Fibroblast of skin of left quadriceps (primary cell): ENCODE measurements around the gene ADRA1B.

Source experiments
- DNase-seq, 2 experiments: peaks; one replicate each; pipeline ENCODE4 v3.0.0-alpha.2; 2013; ENCODE audit warnings: low read depth in 2 of 2

The ADRA1B gene

GRCh38 chr5:159915904-159916840, at the start of gene ADRA1B:
ADRA1B (plus strand) TSS chr5:159916482; CDS start chr5:159916906, 424 bp downstream.
- DNase-seq: no peak

GRCh38 chr5:159873680-159874079, 42.6 kb upstream of the ADRA1B start:
- DNase-seq: no peak

- DNase-seq: no peak
These were observed 42.0 kb upstream of the ADRA1B start for GRCh38 chr5:159874263-159874662.

GRCh38 chr5:159877016-159877415, 39.3 kb upstream of the ADRA1B start:
- DNase-seq: no peak

GRCh38 chr5:159877894-159878448, 38.3 kb upstream of the ADRA1B start:
- no peak for DNase-seq

GRCh38 chr5:159878988-159879471, 37.3 kb upstream of the ADRA1B start:
- peak; percentile 83 to 87 for DNase-seq

GRCh38 chr5:159880676-159881075, 35.6 kb upstream of the ADRA1B start:
- no peak for DNase-seq

- DNase-seq: no peak
These were observed 34.3 kb upstream of the ADRA1B start for GRCh38 chr5:159881967-159882366.

- DNase-seq: peak; percentile 83 to 84
These were observed 32.7 kb upstream of the ADRA1B start for GRCh38 chr5:159883522-159883950.

- DNase-seq: no peak
These were observed 31.2 kb upstream of the ADRA1B start for GRCh38 chr5:159884917-159885620.

GRCh38 chr5:159886296-159886695, 30.0 kb upstream of the ADRA1B start:
- no peak for DNase-seq

GRCh38 chr5:159887050-159887449, 29.2 kb upstream of the ADRA1B start:
- DNase-seq: no peak

- no peak for DNase-seq
These were observed 27.4 kb upstream of the ADRA1B start for GRCh38 chr5:159888860-159889259.

- no peak for DNase-seq
These were observed 26.1 kb upstream of the ADRA1B start for GRCh38 chr5:159890141-159890540.

- DNase-seq: no peak
These were observed 24.9 kb upstream of the ADRA1B start for GRCh38 chr5:159891371-159891770.

- DNase-seq: peak; percentile 55 to 56
These were observed 23.1 kb upstream of the ADRA1B start for GRCh38 chr5:159893040-159893695.

- peak; percentile 54 to 56 for DNase-seq
These were observed 22.0 kb upstream of the ADRA1B start for GRCh38 chr5:159894149-159894720.

- DNase-seq: no peak
These were observed 18.4 kb upstream of the ADRA1B start for GRCh38 chr5:159897786-159898393.

GRCh38 chr5:159899067-159900049, 16.9 kb upstream of the ADRA1B start:
- peak; percentile 80 to 81 for DNase-seq

GRCh38 chr5:159901308-159901707, 15.0 kb upstream of the ADRA1B start:
- DNase-seq: no peak
